CD4-positive, alpha-beta T cell treated with Interleukin-2 at 100 ng/mL for 4 hours (primary cell): ENCODE data around the gene STIM2.
A peak's percentile ranks its signal among the peaks of the same experiment; 100 is the strongest.
"Not testable (repeated sequence)": the region's sequence is repeated elsewhere in the genome, so short reads cannot be mapped to it uniquely, and the experiment has no call there.

Experiments used
- DNase-seq: peaks from one replicate; pipeline ENCODE4 v3.0.0-alpha.2; 2020; ENCODE audit warnings: low spot score

STIM2 gene

GRCh38 chr4:27001398-27002164, 140.9 kb downstream of the STIM2 start:
- DNase-seq: no peak

DNA sequence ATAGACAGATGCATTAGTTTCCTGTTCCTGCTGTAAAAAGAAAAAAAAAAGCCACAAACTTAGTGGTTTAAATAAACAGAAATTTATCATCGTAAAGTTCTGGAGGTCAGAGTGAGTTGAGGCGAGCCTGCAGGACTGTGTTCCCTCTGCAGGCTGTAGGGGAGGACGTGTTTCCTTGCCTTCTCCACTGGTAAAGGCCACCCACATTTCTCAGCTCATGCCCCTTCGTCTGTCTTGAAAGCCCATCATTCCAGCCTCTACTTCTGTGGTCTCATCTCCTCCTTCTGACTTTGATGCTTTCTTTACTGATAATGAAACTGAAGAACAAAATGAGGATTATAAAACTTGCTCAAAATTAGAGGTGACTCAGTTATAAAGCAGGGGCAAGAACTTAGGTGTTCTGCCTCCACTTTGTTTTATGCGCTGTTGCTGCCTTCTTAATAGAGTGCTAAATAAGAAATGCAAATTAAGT, 143.0 kb downstream of the STIM2 start:
- DNase-seq: peak; percentile 9

GRCh38 chr4:27005501-27005900, 144.9 kb downstream of the STIM2 start:
- no peak for DNase-seq

- no peak for DNase-seq
These were observed 145.4 kb downstream of the STIM2 start for GRCh38 chr4:27005905-27006590.

DNA sequence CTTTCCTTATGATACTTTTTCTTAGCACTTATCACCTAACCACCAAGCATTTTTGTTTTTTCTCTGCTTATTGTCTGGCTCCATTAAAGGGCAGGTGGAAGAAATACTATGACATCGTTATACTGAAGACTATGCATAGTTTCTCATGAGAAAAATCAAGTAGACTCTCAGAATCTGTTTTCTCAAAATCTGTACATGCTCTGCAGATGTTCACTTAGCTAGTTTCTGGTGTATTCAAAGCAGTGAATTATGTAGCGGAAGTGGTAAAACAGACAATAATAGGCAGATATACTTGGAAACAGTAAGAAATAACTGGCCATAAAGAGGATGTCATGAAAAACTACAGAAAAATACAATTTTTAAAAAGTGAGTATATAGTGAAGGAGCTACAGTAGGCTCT, 146.0 kb downstream of the STIM2 start:
- no peak for DNase-seq

- DNase-seq: no peak
These were observed 146.9 kb downstream of the STIM2 start for GRCh38 chr4:27007507-27007906.

DNA sequence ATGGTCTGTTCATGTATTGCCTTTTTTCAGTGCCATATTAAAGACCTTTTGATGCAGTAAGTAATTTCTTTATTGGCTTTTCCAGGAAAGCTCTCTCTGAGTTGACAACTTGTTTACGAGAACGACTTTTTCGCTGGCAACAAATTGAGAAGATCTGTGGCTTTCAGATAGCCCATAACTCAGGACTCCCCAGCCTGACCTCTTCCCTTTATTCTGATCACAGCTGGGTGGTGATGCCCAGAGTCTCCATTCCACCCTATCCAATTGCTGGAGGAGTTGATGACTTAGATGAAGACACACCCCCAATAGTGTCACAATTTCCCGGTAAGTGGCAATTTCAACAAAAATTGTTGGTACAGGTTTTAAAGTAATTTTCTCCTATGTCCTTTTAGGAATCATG, 148.0 kb downstream of the STIM2 start:
- DNase-seq: no peak

DNA sequence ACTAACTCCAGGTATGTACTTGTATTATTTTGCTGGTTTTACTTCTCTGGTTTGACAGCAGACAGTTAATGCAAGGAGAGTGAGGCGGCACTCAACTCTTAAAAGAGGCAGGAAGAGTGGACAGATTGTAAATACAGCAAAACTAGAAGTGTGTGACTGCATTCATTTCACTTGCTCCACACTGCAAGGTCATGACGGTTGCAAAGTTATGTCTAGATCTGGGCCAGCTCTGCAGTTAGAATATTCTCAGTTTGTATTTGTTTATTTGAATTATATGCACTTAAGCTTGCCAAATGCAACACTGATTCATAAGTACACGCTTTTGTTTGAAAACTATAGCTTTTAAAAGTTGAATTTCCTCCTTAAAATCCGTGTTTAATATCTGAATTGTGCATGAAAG, 148.9 kb downstream of the STIM2 start:
- no peak for DNase-seq

- peak; percentile 70 for DNase-seq
These were observed 149.8 kb downstream of the STIM2 start for GRCh38 chr4:27010334-27010940.

DNA sequence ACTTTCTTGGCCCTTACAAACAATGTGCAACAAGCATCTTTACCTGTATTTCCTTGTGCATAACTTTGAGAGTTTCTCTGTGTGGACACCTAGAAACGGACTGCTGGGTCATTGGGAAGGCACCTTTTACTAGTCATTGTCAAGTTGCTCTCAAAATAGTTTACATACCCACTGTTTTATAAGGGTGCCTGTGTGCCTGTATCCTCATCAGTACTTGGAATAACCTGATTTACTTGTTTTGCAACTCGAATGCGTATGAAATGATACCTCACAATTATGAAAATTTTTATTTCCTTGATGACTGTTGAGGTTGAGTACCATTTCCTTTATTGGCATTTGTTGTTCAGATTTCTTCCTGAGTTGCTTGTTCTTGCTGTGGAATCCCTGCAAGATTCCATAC, 150.8 kb downstream of the STIM2 start:
- no peak for DNase-seq

DNA sequence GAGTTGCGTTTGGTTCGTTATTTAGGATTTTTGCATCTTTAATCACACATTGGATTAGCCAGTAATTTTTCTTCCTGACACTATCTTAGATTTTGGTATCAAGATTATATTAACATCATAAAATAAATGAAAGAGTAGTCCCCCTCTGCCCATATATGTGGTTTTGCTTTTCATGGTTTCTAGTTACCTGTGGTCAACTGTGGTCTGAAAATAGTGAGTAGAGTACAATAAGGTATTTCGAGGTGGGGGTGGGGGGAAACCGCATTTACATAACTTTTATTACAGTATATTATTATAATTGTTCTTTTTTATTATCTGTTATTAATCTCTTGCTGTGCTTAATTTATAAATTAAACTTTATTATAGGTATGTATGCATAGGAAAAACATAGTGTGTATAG, 152.4 kb downstream of the STIM2 start:
- no peak for DNase-seq

- no peak for DNase-seq
These were observed 155.9 kb downstream of the STIM2 start for GRCh38 chr4:27016551-27016950.

DNA sequence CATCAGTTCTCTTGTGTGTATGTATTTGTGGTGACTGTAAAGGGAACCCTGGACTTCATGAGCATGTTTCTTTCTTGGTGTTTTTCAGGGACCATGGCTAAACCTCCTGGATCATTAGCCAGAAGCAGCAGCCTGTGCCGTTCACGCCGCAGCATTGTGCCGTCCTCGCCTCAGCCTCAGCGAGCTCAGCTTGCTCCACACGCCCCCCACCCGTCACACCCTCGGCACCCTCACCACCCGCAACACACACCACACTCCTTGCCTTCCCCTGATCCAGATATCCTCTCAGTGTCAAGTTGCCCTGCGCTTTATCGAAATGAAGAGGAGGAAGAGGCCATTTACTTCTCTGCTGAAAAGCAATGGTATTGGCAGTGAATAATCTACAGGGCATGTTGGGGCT, 157.0 kb downstream of the STIM2 start:
- DNase-seq: no peak

- no peak for DNase-seq
These were observed 157.4 kb downstream of the STIM2 start for GRCh38 chr4:27018076-27018475.

DNA sequence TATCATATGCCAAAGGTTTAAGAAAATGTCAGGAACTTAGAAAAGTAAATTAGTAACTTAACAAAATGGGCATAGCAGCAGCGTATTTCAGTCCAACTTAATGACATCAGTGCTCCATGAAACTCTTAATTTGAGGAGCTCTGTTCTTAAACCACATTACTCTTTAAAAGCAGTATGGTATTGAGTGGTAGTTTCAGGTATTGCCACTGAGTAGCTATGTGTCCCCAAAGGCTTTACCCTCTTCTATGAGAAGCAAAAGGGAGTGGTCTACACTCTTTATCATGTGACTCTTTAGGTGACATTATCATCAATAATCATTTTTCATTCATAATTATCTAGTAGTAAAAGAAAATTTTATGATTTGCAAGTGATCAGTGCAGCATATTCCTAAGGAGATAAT, 158.3 kb downstream of the STIM2 start:
- DNase-seq: no peak

DNA sequence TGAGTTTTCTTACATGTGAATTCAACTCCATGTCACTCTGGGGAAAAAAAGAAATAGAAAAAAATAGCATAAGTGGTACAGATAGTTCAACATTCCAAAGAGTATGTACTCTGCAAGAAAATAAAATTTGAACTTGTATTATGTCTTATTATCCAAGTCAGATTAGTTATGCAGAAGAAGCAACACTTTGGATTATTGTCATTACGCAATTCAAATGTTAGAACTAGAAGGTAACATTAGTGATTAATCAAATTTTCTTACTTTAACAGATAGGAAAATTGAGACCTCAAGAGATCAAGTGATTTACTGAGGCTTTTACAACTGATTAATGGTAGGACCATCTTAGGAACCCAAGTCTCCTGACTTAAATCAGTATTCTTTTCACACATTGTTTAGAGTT, 159.1 kb downstream of the STIM2 start:
- DNase-seq: no peak

DNA sequence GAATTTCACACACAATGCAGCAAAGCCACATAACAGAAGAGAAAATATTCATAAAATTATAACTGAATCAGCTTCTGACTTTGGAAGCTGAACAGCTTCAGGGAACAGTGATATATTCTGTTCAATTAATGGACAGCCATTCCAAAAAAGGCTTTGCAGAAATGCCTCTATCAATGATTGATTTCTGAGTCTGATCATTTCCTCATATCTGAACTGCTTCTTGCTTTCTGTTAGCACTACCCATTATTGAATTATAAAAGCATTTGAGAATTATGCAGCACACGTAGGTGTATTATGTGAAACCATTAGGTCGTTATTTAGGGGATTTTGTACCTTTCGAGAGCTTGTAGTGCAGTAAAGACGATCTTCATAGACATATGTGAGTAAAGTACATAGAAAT, 159.6 kb downstream of the STIM2 start:
- no peak for DNase-seq

DNA sequence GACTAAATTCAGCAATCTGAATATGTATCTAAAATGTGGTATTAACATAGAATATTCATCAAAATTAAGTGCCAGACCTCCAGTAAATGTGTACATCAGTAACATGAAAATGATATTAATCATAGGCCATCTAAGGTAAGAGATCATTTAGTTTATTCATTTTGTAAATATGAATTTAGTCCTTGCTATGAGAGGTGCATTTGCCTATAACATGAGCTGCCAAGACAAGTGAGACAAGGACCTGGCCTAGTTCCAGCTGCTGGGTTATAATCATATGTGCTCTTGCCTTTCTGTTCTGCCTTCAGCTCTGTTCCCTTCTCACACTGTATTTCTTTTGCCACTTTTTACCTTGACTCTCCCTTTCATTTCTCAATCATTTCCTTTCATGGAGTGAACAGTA, 160.0 kb downstream of the STIM2 start:
- DNase-seq: no peak

DNA sequence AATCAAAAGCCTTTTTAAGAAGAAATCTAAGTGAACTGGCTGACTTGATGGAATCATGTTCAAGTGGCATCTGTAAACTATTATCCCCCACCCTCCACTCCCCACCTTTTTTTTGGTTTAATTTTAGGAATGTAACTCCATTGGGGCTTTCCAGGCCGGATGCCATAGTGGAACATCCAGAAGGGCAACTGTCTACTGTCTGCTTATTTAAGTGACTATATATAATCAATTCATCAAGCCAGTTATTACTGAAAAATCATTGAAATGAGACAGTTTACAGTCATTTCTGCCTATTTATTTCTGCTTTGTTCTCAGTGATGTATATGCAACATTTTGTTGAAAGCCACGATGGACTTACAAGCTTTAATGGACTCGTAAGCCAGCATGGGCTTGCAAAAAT, 162.3 kb downstream of the STIM2 start:
- no peak for DNase-seq

GRCh38 chr4:27023366-27023765, 162.7 kb downstream of the STIM2 start:
- no peak for DNase-seq

- DNase-seq: no peak
These were observed 164.2 kb downstream of the STIM2 start for GRCh38 chr4:27024805-27025204.

GRCh38 chr4:27027428-27027827, 166.8 kb downstream of the STIM2 start:
- no peak for DNase-seq

DNA sequence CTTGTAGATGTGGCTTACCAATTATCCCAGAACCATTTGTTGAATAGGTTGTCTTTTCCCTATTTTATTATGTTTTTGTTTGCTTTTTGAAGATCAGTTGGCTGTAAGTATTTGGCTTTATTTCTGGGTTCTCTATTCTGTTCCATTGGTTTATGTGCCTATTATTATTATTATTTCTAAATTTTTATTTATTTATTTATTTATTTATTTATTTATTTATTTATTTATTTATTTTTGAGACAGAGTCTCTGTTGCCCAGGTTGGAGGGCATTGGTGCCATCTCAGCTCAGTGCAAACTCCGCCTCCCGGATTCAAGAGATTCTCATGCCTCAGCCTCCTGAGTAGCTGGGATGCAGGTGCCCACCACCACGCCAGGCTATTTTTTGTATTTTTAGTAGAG, 174.5 kb downstream of the STIM2 start:
- DNase-seq: not testable (repeated sequence)
